Measurements from ENCODE around the gene LDB3. TPM values are rescaled to one million over a fixed set of nuclear protein-coding genes. Genes with fewer than 3 reads are reported as not detected.

Gene LDB3
- total and polyA plus RNA-seq, 7 experiments from 2014 or later, result 0.13 to 0.32 TPM; not detected in 5

- Histone ChIP-seq H3K27me3 (ENCODE audit: control insufficient read depth in 2 of 2, insufficient read depth in 2 of 2, low read length in 2 of 2) (no peaks in the 10 kb centered on the region), H3K9me3 (ENCODE audit: control insufficient read depth in 2 of 3, low read length in 3 of 3) (no peaks in the 10 kb centered on the region), H3K4me3 (ENCODE audit: low read length) (no peak overlapping the region), H3K27ac (ENCODE audit: low read depth, low read length) (no peak overlapping the region), H3K36me3 (ENCODE audit: control insufficient read depth in 2 of 3, insufficient read depth in 3 of 3, low read length in 3 of 3) (no peaks in the 10 kb centered on the region), H3K4me1 (ENCODE audit: control insufficient read depth in 2 of 2, insufficient read depth in 2 of 2, low read length in 2 of 2) (peaks cover 5 to 9% of the 10 kb centered on the region in 2 donors)
- Mint-ChIP-seq H3K27me3 (no peaks in the 10 kb centered on the region), H3K27ac (peak overlapping the region in 8 of 9 donors; percentile 47 to 97 (median 88)), H3K4me1 (peaks cover 4 to 17% (median 8%) of the 10 kb centered on the region in 7 donors), H3K9me3 (no peaks in the 10 kb centered on the region), H3K36me3 (peaks cover 0 to 1% (median 0%) of the 10 kb centered on the region in 5 donors), H3K4me3 (peak overlapping the region in 9 of 10 donors; percentile 80 to 93 (median 88))
- ATAC-seq (no peak), DNase-seq (no peak)
- POLR2A ChIA-PET, result no interaction called here
- CTCF ChIA-PET, result no interaction called here
- intact Hi-C loops (cut with micrococcal nuclease), result loop anchor here (2.0 to 5.0 kb wide), 5 partner anchors 45 to 633 kb away; partner anchors contain the start of genes WAPL (in 2 of the 2), GLUD1 (in 1 of the 2) and SHLD2 (in 1 of the 2)
These were observed 41.3 kb downstream of the LDB3 start for GRCh38 chr10:86709396-86710185.

- peak; percentile 79 to 90 (median 85) for DNase-seq
- Mint-ChIP-seq H3K9me3 (no peaks in the 10 kb centered on the region), H3K36me3 (peaks cover 0 to 1% (median 0%) of the 10 kb centered on the region in 5 donors), H3K4me1 (peaks cover 4 to 17% (median 8%) of the 10 kb centered on the region in 7 donors), H3K27ac (peak overlapping the region; percentile 94 to 97 (median 95)), H3K27me3 (no peaks in the 10 kb centered on the region), H3K4me3 (peak overlapping the region; percentile 82 to 93 (median 88))
- peak; percentile 95 for ATAC-seq
- CTCF ChIA-PET, result no interaction called here
- no peaks in the 10 kb centered on the region for H3K27me3 ChIP-seq (ENCODE audit: control insufficient read depth in 2 of 2, insufficient read depth in 2 of 2, low read length in 2 of 2)
- peak overlapping the region; percentile 73 for H3K4me3 ChIP-seq (ENCODE audit: low read length)
- intact Hi-C loops (cut with micrococcal nuclease), result loop anchor here (1.0 to 5.0 kb wide), 15 partner anchors 23 to 794 kb away; partner anchors contain the start of genes SHLD2 (in 2 of the 2), WAPL (in 2 of the 2), BMPR1A (in 1 of the 2) and GLUD1 (in 1 of the 2)
- no peaks in the 10 kb centered on the region for H3K36me3 ChIP-seq (ENCODE audit: control insufficient read depth in 2 of 3, insufficient read depth in 3 of 3, low read length in 3 of 3)
- H3K27ac ChIP-seq (ENCODE audit: low read depth, low read length), result peak overlapping the region; percentile 87
- H3K9me3 ChIP-seq (ENCODE audit: control insufficient read depth in 2 of 3, low read length in 3 of 3), result no peaks in the 10 kb centered on the region
- POLR2A ChIA-PET, result interaction anchor here (0.6 to 2.8 kb wide), 5 partner anchors 45 to 1151 kb away, joined by 3 to 10 read pairs (median 3); partner anchors contain the start of genes BMPR1A, GLUD1 and SHLD2
- H3K4me1 ChIP-seq (ENCODE audit: control insufficient read depth in 2 of 2, insufficient read depth in 2 of 2, low read length in 2 of 2), result peaks cover 5 to 9% of the 10 kb centered on the region in 2 donors
These were observed 42.7 kb downstream of the LDB3 start for GRCh38 chr10:86710987-86711512.

GRCh38 chr10:86711513-86712316 lies 43.4 kb downstream of the LDB3 start:
- Histone ChIP-seq H3K4me1 (ENCODE audit: control insufficient read depth in 2 of 2, insufficient read depth in 2 of 2, low read length in 2 of 2) (peaks cover 5 to 9% of the 10 kb centered on the region in 2 donors), H3K4me3 (ENCODE audit: low read length) (peak overlapping the region; percentile 73), H3K36me3 (ENCODE audit: control insufficient read depth in 2 of 3, insufficient read depth in 3 of 3, low read length in 3 of 3) (no peaks in the 10 kb centered on the region), H3K27me3 (ENCODE audit: control insufficient read depth in 2 of 2, insufficient read depth in 2 of 2, low read length in 2 of 2) (no peaks in the 10 kb centered on the region), H3K9me3 (ENCODE audit: control insufficient read depth in 2 of 3, low read length in 3 of 3) (no peaks in the 10 kb centered on the region), H3K27ac (ENCODE audit: low read depth, low read length) (peak overlapping the region; percentile 87)
- Mint-ChIP-seq H3K4me3 (peak overlapping the region; percentile 79 to 89 (median 86)), H3K27ac (peak overlapping the region; percentile 36 to 95 (median 91)), H3K4me1 (peaks cover 4 to 17% (median 8%) of the 10 kb centered on the region in 7 donors), H3K27me3 (no peaks in the 10 kb centered on the region), H3K36me3 (peaks cover 0 to 1% (median 0%) of the 10 kb centered on the region in 5 donors), H3K9me3 (no peaks in the 10 kb centered on the region)
- intact Hi-C loops (cut with micrococcal nuclease), result loop anchor here (1.0 to 5.0 kb wide), 15 partner anchors 23 to 794 kb away; partner anchors contain the start of genes SHLD2 (in 2 of the 2), WAPL (in 2 of the 2), BMPR1A (in 1 of the 2) and GLUD1 (in 1 of the 2)
- CTCF ChIA-PET, result no interaction called here
- DNase-seq (peak in 6 of 9 donors; percentile 37 to 75 (median 61)), ATAC-seq (peak; percentile 56)
- POLR2A ChIA-PET, result interaction anchor here (0.6 to 2.8 kb wide), 6 partner anchors 45 to 1150 kb away, joined by 3 to 10 read pairs (median 3); partner anchors contain the start of genes BMPR1A, GLUD1 and SHLD2

- ChIA-PET CTCF (no interaction called here), POLR2A (interaction anchor here (1.1 to 2.8 kb wide), 2 partner anchors 44 to 46 kb away, joined by 3 to 10 read pairs; partner anchors contain the start of gene BMPR1A)
- Histone ChIP-seq H3K27ac (ENCODE audit: low read depth, low read length) (peak overlapping the region; percentile 87), H3K9me3 (ENCODE audit: control insufficient read depth in 2 of 3, low read length in 3 of 3) (no peaks in the 10 kb centered on the region), H3K27me3 (ENCODE audit: control insufficient read depth in 2 of 2, insufficient read depth in 2 of 2, low read length in 2 of 2) (no peaks in the 10 kb centered on the region), H3K36me3 (ENCODE audit: control insufficient read depth in 2 of 3, insufficient read depth in 3 of 3, low read length in 3 of 3) (no peaks in the 10 kb centered on the region), H3K4me3 (ENCODE audit: low read length) (peak overlapping the region; percentile 68), H3K4me1 (ENCODE audit: control insufficient read depth in 2 of 2, insufficient read depth in 2 of 2, low read length in 2 of 2) (peaks cover 5 to 9% of the 10 kb centered on the region in 2 donors)
- no peaks in the 10 kb centered on the region for H3K9me3 Mint-ChIP-seq
- DNase-seq (peak in 1 of 9 donors; percentile 12), ATAC-seq (no peak)
- H3K36me3 Mint-ChIP-seq, result peaks cover 0 to 1% (median 0%) of the 10 kb centered on the region in 5 donors
- no peaks in the 10 kb centered on the region for H3K27me3 Mint-ChIP-seq
- H3K4me3 Mint-ChIP-seq, result peak overlapping the region; percentile 74 to 89 (median 86)
- H3K27ac Mint-ChIP-seq, result peak overlapping the region; percentile 36 to 95 (median 91)
- intact Hi-C loops (cut with micrococcal nuclease), result loop anchor here in 1 of 2 donors (5.0 kb wide), 2 partner anchors 190 to 630 kb away; partner anchors contain the start of gene WAPL
- peaks cover 4 to 17% (median 8%) of the 10 kb centered on the region in 7 donors for H3K4me1 Mint-ChIP-seq
These were observed 44.0 kb downstream of the LDB3 start for GRCh38 chr10:86712317-86712707.

GRCh38 chr10:86715156-86715795 lies 47.0 kb downstream of the LDB3 start:
- no peak overlapping the region for H3K27ac Mint-ChIP-seq
- Histone ChIP-seq H3K27ac (ENCODE audit: low read depth, low read length) (no peak overlapping the region), H3K4me3 (ENCODE audit: low read length) (no peak overlapping the region), H3K9me3 (ENCODE audit: control insufficient read depth in 2 of 3, low read length in 3 of 3) (no peaks in the 10 kb centered on the region), H3K36me3 (ENCODE audit: control insufficient read depth in 2 of 3, insufficient read depth in 3 of 3, low read length in 3 of 3) (no peaks in the 10 kb centered on the region), H3K4me1 (ENCODE audit: control insufficient read depth in 2 of 2, insufficient read depth in 2 of 2, low read length in 2 of 2) (peaks cover 5 to 9% of the 10 kb centered on the region in 2 donors), H3K27me3 (ENCODE audit: control insufficient read depth in 2 of 2, insufficient read depth in 2 of 2, low read length in 2 of 2) (no peaks in the 10 kb centered on the region)
- peaks cover 0 to 4% (median 0%) of the 10 kb centered on the region in 5 donors for H3K27me3 Mint-ChIP-seq
- H3K4me3 Mint-ChIP-seq, result no peak overlapping the region
- CTCF ChIA-PET, result interaction anchor here (0.9 kb wide), 1 partner anchor 1874 kb away, joined by 3 read pairs; no protein-coding TSS in a partner anchor
- H3K4me1 Mint-ChIP-seq, result peaks cover 0 to 13% (median 8%) of the 10 kb centered on the region in 7 donors
- no peaks in the 10 kb centered on the region for H3K36me3 Mint-ChIP-seq
- DNase-seq (no peak), ATAC-seq (no peak)
- H3K9me3 Mint-ChIP-seq, result no peaks in the 10 kb centered on the region
- POLR2A ChIA-PET, result no interaction called here
- intact Hi-C loops (cut with micrococcal nuclease), result no loop called here
